ENCODE results near the gene ADK.

ADK gene

DNA sequence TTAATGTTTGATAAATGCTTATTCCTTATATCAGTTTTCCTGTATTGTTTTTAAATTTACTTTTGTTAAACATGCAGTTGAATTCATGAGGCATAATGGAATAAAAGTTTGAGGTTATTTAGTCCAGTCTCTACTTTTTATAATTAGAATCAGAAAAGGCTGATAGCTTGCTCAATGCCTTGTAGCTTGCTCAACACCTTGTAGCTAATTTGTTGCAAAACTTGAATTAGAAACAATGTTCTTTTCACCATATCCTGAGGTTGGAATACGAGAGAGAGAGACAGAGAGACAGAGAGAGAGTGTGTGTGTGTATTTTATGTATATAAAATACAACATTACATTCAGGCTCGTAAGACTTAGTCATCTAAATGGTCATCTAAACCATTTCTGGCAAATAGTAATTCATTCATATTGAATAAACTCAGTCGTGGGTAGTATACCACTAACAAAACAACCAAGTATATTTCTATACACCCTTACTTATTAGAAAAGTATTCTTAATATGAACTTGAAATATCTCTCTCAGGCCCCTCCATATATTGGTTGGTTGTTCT, 243.5 kb downstream of the ADK start:
- Histone ChIP-seq H3K9me3 (ENCODE audit: control insufficient read depth, low read length) (no peaks in the 10 kb centered on the region), H3K27me3 (ENCODE audit: control insufficient read depth, insufficient read depth, low read length, poor library complexity, severe bottlenecking) (no peaks in the 10 kb centered on the region), H3K4me1 (ENCODE audit: control insufficient read depth, insufficient read depth, low read length) (no peaks in the 10 kb centered on the region), H3K4me3 (ENCODE audit: insufficient read depth, low read depth, low read length) (no peak overlapping the region), H3K27ac (ENCODE audit: insufficient read depth, low read depth, low read length, poor library complexity, severe bottlenecking) (no peak overlapping the region), H3K36me3 (ENCODE audit: control insufficient read depth, insufficient read depth, low read length) (no peaks in the 10 kb centered on the region)
- WGBS, 2 experiments = 84% methylated on average over 3 of the region's 3 CpGs; no CpG with 5 or more reads in 1 of the 2 experiments

DNA sequence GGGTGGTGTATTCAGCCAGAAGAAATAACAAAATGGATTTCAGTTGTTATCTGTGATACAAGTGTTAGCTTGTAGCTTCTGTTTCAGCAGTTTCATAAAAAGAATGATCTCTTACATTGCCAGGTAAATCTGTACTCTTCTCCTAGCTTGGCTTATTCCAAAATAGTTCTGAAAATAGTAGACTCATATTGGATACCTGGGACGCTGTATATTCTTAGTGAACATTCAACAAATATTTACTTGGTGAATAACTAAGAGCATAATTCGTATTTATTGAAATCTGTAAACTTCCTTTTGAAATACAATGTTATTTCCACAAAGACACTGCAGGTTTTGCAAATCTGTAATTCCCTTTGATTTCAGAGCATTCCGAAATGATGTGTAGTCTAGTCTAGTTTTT, 249.2 kb downstream of the ADK start:
- no peak overlapping the region for H3K4me3 ChIP-seq (ENCODE audit: insufficient read depth, low read depth, low read length)
- no peaks in the 10 kb centered on the region for H3K9me3 ChIP-seq (ENCODE audit: control insufficient read depth, low read length)
- no peaks in the 10 kb centered on the region for H3K27me3 ChIP-seq (ENCODE audit: control insufficient read depth, insufficient read depth, low read length, poor library complexity, severe bottlenecking)
- WGBS, 2 experiments = 97 to 100% methylated on average over 2 to 3 of the region's 3 CpGs
- H3K27ac ChIP-seq (ENCODE audit: insufficient read depth, low read depth, low read length, poor library complexity, severe bottlenecking) = no peak overlapping the region
- H3K4me1 ChIP-seq (ENCODE audit: control insufficient read depth, insufficient read depth, low read length) = no peaks in the 10 kb centered on the region
- H3K36me3 ChIP-seq (ENCODE audit: control insufficient read depth, insufficient read depth, low read length) = no peaks in the 10 kb centered on the region

DNA sequence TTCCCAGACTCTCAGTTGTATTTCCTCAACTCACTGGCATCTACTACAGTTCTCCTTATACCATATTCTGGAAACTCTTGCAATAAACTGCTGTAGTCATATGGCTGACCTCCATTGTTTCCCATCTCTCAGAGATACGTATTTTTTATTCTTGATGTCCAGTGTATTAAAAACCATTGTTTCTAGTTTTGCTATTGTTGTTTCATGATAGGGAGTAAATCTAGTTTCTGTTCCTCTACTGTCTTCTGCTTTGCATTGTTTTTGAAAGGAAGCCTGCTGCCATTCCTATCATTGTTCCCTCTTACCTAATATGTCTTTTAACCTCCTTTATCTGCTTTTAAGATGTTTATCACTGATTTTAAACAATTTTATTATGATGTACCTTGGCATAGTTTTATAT, 255.0 kb downstream of the ADK start:
- H3K36me3 ChIP-seq (ENCODE audit: control insufficient read depth, insufficient read depth, low read length) = peaks cover 4% of the 10 kb centered on the region
- no peaks in the 10 kb centered on the region for H3K9me3 ChIP-seq (ENCODE audit: control insufficient read depth, low read length)
- H3K4me1 ChIP-seq (ENCODE audit: control insufficient read depth, insufficient read depth, low read length) = no peaks in the 10 kb centered on the region
- H3K4me3 ChIP-seq (ENCODE audit: insufficient read depth, low read depth, low read length) = no peak overlapping the region
- 100% methylated on average over 1 of the region's 1 CpG for WGBS, 2 experiments
- H3K27ac ChIP-seq (ENCODE audit: insufficient read depth, low read depth, low read length, poor library complexity, severe bottlenecking) = no peak overlapping the region
- H3K27me3 ChIP-seq (ENCODE audit: control insufficient read depth, insufficient read depth, low read length, poor library complexity, severe bottlenecking) = no peaks in the 10 kb centered on the region

DNA sequence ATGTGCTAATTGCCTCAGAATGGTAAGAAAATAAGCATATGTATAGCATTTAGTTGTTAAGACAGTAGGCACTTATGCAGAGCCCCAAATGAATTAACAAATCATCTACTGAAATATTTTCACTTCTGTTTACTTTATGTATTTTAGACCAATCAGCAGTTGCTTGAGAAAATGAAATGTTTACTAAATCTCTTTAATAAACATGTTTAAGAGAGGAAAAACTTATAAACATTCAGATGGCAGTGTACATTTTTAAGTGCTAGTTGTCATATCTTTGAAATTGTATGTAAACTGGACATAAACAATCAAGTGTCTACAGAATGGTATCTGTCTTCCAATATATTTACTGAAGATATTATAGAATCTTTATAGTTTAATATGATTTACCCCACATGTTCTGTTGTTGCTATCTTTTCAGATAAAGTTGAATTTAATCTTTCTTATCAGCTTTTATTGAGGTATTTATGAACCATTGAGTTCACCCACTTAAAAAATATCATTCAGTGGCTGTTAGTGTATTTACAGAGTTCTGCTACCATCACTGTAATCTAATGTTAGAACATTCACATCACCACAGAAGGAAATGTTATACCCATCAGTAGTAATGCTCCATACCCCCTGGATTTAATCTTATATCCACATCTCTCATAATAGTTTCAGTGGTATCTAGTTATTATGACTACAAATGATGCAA, 264.3 kb downstream of the ADK start:
- Histone ChIP-seq H3K9me3 (ENCODE audit: control insufficient read depth, low read length) (no peaks in the 10 kb centered on the region), H3K27me3 (ENCODE audit: control insufficient read depth, insufficient read depth, low read length, poor library complexity, severe bottlenecking) (no peaks in the 10 kb centered on the region), H3K27ac (ENCODE audit: insufficient read depth, low read depth, low read length, poor library complexity, severe bottlenecking) (no peak overlapping the region), H3K4me1 (ENCODE audit: control insufficient read depth, insufficient read depth, low read length) (peaks cover 20% of the 10 kb centered on the region), H3K4me3 (ENCODE audit: insufficient read depth, low read depth, low read length) (no peak overlapping the region), H3K36me3 (ENCODE audit: control insufficient read depth, insufficient read depth, low read length) (peaks cover 8% of the 10 kb centered on the region)

DNA sequence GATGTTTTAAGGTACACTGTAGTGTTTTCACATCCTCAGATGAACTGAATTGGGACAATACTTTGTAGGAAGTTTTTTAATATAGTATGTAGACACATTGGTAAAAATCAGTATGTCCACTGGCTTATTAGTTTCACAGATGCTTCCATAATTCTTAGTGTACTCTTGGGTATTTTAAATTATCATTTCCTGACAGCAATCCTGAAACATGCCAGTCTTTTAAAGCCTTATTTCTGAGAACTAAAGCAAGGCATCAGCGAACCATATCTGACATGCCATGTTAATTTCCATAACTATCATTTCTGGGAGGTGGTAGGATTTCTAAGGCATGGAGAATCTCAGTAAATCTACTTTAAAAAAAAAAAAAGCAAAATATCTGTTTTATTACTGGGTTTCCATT, 266.4 kb downstream of the ADK start:
- H3K4me1 ChIP-seq (ENCODE audit: control insufficient read depth, insufficient read depth, low read length) = peaks cover 20% of the 10 kb centered on the region
- 100% methylated on average over 1 of the region's 1 CpG; no CpG with 5 or more reads in 1 of the 2 experiments for WGBS, 2 experiments
- no peak overlapping the region for H3K4me3 ChIP-seq (ENCODE audit: insufficient read depth, low read depth, low read length)
- H3K9me3 ChIP-seq (ENCODE audit: control insufficient read depth, low read length) = no peaks in the 10 kb centered on the region
- H3K27me3 ChIP-seq (ENCODE audit: control insufficient read depth, insufficient read depth, low read length, poor library complexity, severe bottlenecking) = no peaks in the 10 kb centered on the region
- no peaks in the 10 kb centered on the region for H3K36me3 ChIP-seq (ENCODE audit: control insufficient read depth, insufficient read depth, low read length)
- H3K27ac ChIP-seq (ENCODE audit: insufficient read depth, low read depth, low read length, poor library complexity, severe bottlenecking) = no peak overlapping the region

DNA sequence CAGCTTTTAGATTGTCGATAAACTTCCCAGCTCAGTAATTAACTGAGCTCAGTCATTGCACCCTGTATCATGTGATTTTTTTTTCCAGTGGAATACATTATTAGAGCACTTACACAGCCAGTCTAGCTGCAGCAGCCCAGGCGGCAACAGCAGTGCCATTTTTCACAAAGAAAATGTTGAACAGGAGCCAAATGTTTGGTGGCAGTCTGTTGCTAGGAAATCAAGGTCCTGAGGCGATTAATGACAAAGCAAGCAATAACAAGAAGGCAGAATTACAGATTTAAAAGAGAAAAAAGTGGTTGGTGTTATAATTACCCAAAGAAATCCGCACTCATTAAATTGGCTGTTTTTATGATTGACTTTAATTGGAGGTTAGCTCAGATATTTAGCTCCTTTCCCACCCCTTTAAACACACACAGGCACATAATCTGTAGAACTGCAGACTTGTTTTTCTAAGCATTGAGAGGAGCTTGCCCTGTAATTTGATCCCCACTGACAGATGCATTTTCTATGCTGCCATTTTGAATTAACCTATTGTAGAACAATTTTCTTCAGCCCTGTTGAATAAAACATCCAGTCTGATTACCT, 267.4 kb downstream of the ADK start:
- H3K36me3 ChIP-seq (ENCODE audit: control insufficient read depth, insufficient read depth, low read length) = no peaks in the 10 kb centered on the region
- peak overlapping the region; percentile 94 for H3K27ac ChIP-seq (ENCODE audit: insufficient read depth, low read depth, low read length, poor library complexity, severe bottlenecking)
- no peaks in the 10 kb centered on the region for H3K27me3 ChIP-seq (ENCODE audit: control insufficient read depth, insufficient read depth, low read length, poor library complexity, severe bottlenecking)
- 67 to 71% methylated on average over 3 to 4 of the region's 4 CpGs for WGBS, 2 experiments
- H3K4me1 ChIP-seq (ENCODE audit: control insufficient read depth, insufficient read depth, low read length) = peaks cover 20% of the 10 kb centered on the region
- no peaks in the 10 kb centered on the region for H3K9me3 ChIP-seq (ENCODE audit: control insufficient read depth, low read length)
- no peak overlapping the region for H3K4me3 ChIP-seq (ENCODE audit: insufficient read depth, low read depth, low read length)

DNA sequence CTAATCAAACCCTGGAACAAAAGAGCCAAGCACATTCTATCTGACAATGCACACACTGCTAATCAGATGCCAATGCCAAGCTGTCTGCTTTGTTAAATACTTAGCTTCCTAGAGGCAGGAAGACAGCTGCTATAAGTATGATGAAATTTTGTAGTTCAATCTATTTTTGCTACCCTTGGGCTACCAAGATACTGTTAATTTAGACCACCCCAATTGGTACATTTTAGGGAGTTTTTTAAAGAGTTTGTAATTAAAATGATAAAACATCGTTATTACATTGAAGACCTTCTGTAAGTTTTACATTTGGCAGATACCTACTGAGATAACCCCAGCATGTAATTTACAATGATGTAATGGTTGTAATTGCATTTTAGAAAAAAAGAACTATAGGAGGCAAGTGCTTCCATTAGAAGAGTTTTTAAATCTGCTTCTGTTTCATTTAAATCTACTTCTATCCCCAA, 268.5 kb downstream of the ADK start:
- WGBS, 2 experiments = 80 to 100% methylated on average over 1 of the region's 1 CpG
- H3K27me3 ChIP-seq (ENCODE audit: control insufficient read depth, insufficient read depth, low read length, poor library complexity, severe bottlenecking) = no peaks in the 10 kb centered on the region
- peak overlapping the region; percentile 94 for H3K27ac ChIP-seq (ENCODE audit: insufficient read depth, low read depth, low read length, poor library complexity, severe bottlenecking)
- H3K9me3 ChIP-seq (ENCODE audit: control insufficient read depth, low read length) = no peaks in the 10 kb centered on the region
- peaks cover 20% of the 10 kb centered on the region for H3K4me1 ChIP-seq (ENCODE audit: control insufficient read depth, insufficient read depth, low read length)
- H3K36me3 ChIP-seq (ENCODE audit: control insufficient read depth, insufficient read depth, low read length) = no peaks in the 10 kb centered on the region
- H3K4me3 ChIP-seq (ENCODE audit: insufficient read depth, low read depth, low read length) = no peak overlapping the region

DNA sequence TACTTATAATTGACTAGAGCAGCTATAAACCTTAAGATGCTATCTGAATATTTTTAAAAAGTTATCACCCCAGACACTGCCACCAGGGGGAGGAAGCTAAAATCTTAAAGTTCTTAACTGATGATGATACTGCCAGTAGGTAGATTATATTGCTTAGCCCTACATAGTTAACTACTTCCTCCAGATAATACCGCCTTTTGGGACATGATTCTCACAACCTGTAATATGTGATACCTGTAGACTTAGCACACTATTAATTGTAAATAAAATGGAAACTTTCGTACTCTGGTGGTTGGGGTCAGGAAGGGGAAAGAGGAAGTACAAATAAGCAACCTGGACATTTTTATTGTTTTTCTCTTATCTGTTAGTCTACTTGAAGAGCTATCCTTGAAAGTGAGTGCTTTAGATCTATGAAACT, 268.9 kb downstream of the ADK start:
- no peaks in the 10 kb centered on the region for H3K36me3 ChIP-seq (ENCODE audit: control insufficient read depth, insufficient read depth, low read length)
- peak overlapping the region; percentile 94 for H3K27ac ChIP-seq (ENCODE audit: insufficient read depth, low read depth, low read length, poor library complexity, severe bottlenecking)
- no peaks in the 10 kb centered on the region for H3K9me3 ChIP-seq (ENCODE audit: control insufficient read depth, low read length)
- no peaks in the 10 kb centered on the region for H3K27me3 ChIP-seq (ENCODE audit: control insufficient read depth, insufficient read depth, low read length, poor library complexity, severe bottlenecking)
- no peak overlapping the region for H3K4me3 ChIP-seq (ENCODE audit: insufficient read depth, low read depth, low read length)
- peaks cover 20% of the 10 kb centered on the region for H3K4me1 ChIP-seq (ENCODE audit: control insufficient read depth, insufficient read depth, low read length)
- 100% methylated on average over 2 of the region's 2 CpGs; no CpG with 5 or more reads in 1 of the 2 experiments for WGBS, 2 experiments

DNA sequence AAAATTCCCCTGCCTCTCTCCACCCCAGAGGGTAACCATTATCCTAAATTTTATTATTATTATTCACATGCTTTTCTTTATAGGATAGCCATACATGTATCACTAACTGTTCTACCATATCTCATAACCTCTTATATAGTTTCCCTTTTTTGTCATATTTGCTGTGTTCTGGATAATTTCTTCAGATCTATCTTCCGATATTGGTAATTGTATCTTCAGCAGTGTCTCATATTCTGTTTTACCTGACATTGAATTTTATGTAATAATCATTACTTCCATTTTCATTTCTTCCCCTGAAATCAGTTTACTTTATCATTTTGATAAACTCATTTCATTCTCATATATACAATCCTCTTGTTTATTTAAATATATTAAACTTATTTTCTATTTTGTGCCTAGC, 273.5 kb downstream of the ADK start:
- peaks cover 4% of the 10 kb centered on the region for H3K4me1 ChIP-seq (ENCODE audit: control insufficient read depth, insufficient read depth, low read length)
- no peaks in the 10 kb centered on the region for H3K27me3 ChIP-seq (ENCODE audit: control insufficient read depth, insufficient read depth, low read length, poor library complexity, severe bottlenecking)
- H3K4me3 ChIP-seq (ENCODE audit: insufficient read depth, low read depth, low read length) = no peak overlapping the region
- H3K27ac ChIP-seq (ENCODE audit: insufficient read depth, low read depth, low read length, poor library complexity, severe bottlenecking) = no peak overlapping the region
- no peaks in the 10 kb centered on the region for H3K9me3 ChIP-seq (ENCODE audit: control insufficient read depth, low read length)
- no peaks in the 10 kb centered on the region for H3K36me3 ChIP-seq (ENCODE audit: control insufficient read depth, insufficient read depth, low read length)
- WGBS, 2 experiments = 100% methylated on average over 1 of the region's 1 CpG; no CpG with 5 or more reads in 1 of the 2 experiments

DNA sequence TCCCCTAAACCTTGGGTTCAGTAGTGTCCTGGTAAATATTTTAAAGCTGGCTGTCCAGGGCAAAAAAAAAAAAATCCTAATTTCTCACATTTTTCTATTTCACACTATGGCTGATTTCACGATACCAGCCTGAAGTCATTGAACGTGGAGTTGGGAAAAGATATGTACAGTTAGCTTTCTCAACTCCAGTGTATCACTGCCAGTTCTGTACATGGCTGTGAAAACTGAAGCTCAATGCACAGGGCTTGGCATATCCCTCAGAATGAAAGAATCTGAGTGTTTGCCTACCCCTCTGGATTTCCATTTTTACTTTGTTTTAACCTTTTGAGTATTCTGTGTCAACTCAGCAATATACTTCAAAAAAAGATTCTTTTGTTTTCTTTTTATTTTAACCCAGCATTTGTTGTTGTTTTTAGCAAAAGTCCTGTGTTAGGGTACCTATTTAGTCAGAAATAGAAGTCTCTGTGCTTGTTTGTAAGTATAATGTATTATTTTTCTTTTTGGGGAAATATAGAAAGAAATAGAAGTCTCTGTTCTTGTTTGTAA, 274.5 kb downstream of the ADK start:
- no peaks in the 10 kb centered on the region for H3K36me3 ChIP-seq (ENCODE audit: control insufficient read depth, insufficient read depth, low read length)
- WGBS, 2 experiments = 97 to 100% methylated on average over 2 of the region's 2 CpGs
- no peaks in the 10 kb centered on the region for H3K27me3 ChIP-seq (ENCODE audit: control insufficient read depth, insufficient read depth, low read length, poor library complexity, severe bottlenecking)
- no peaks in the 10 kb centered on the region for H3K4me1 ChIP-seq (ENCODE audit: control insufficient read depth, insufficient read depth, low read length)
- H3K27ac ChIP-seq (ENCODE audit: insufficient read depth, low read depth, low read length, poor library complexity, severe bottlenecking) = no peak overlapping the region
- H3K9me3 ChIP-seq (ENCODE audit: control insufficient read depth, low read length) = no peaks in the 10 kb centered on the region
- no peak overlapping the region for H3K4me3 ChIP-seq (ENCODE audit: insufficient read depth, low read depth, low read length)
